Measurements from ENCODE around the gene MEIOSIN.

The MEIOSIN gene

GRCh38 chr19:45762870-45763631 lies 29.8 kb downstream of the MEIOSIN start:
- H3K36me3 ChIP-seq, result no peaks in the 10 kb centered on the region

GRCh38 chr19:45763691-45764294 lies 30.6 kb downstream of the MEIOSIN start:
- Histone ChIP-seq H3K4me3 (ENCODE audit: low read depth in 1 of 2, low read length in 1 of 2) (no peak overlapping the region), H3K27ac (no peak overlapping the region), H3K4me1 (ENCODE audit: control insufficient read depth in 1 of 2, insufficient read depth in 1 of 2, low read depth in 1 of 2, low read length in 1 of 2) (peaks cover 9 to 14% of the 10 kb centered on the region in 2 experiments), H3K36me3 (no peaks in the 10 kb centered on the region), H3K9me3 (no peaks in the 10 kb centered on the region), H3K27me3 (peaks cover 100% of the 10 kb centered on the region)
- TF ChIP-seq CTCF (IDR thresholded peaks at IDR 0.05), result no peak

More at GRCh38 chr19:45762870-45763631, 29.8 kb downstream of the MEIOSIN start:
- Histone ChIP-seq H3K27ac (no peak overlapping the region), H3K4me3 (ENCODE audit: low read depth in 1 of 2, low read length in 1 of 2) (no peak overlapping the region), H3K9me3 (no peaks in the 10 kb centered on the region), H3K27me3 (peaks cover 100% of the 10 kb centered on the region), H3K4me1 (ENCODE audit: control insufficient read depth in 1 of 2, insufficient read depth in 1 of 2, low read depth in 1 of 2, low read length in 1 of 2) (peaks cover 4 to 6% of the 10 kb centered on the region in 2 experiments)
- no peak for TF ChIP-seq CTCF (IDR thresholded peaks at IDR 0.05)

- Histone ChIP-seq H3K36me3 (no peaks in the 10 kb centered on the region), H3K27me3 (peaks cover 100% of the 10 kb centered on the region), H3K27ac (no peak overlapping the region), H3K4me3 (ENCODE audit: low read depth in 1 of 2, low read length in 1 of 2) (no peak overlapping the region), H3K9me3 (no peaks in the 10 kb centered on the region), H3K4me1 (ENCODE audit: control insufficient read depth in 1 of 2, insufficient read depth in 1 of 2, low read depth in 1 of 2, low read length in 1 of 2) (peaks cover 16 to 21% of the 10 kb centered on the region in 2 experiments)
- TF ChIP-seq CTCF (IDR thresholded peaks at IDR 0.05), result no peak
Observed at GRCh38 chr19:45764475-45764874, 31.2 kb downstream of the MEIOSIN start.

- Histone ChIP-seq H3K36me3 (no peaks in the 10 kb centered on the region), H3K4me1 (ENCODE audit: control insufficient read depth in 1 of 2, insufficient read depth in 1 of 2, low read depth in 1 of 2, low read length in 1 of 2) (peaks cover 23 to 27% of the 10 kb centered on the region in 2 experiments), H3K27ac (no peak overlapping the region), H3K27me3 (peaks cover 100% of the 10 kb centered on the region), H3K4me3 (ENCODE audit: low read depth in 1 of 2, low read length in 1 of 2) (no peak overlapping the region), H3K9me3 (no peaks in the 10 kb centered on the region)
- TF ChIP-seq CTCF (IDR thresholded peaks at IDR 0.05), result no peak
Observed at GRCh38 chr19:45764945-45765701, 31.9 kb downstream of the MEIOSIN start.

GRCh38 chr19:45765702-45766295 lies 32.6 kb downstream of the MEIOSIN start:
- peaks cover 29 to 34% of the 10 kb centered on the region in 2 experiments for H3K4me1 ChIP-seq (ENCODE audit: control insufficient read depth in 1 of 2, insufficient read depth in 1 of 2, low read depth in 1 of 2, low read length in 1 of 2)
- H3K27ac ChIP-seq, result no peak overlapping the region
- H3K36me3 ChIP-seq, result no peaks in the 10 kb centered on the region
- no peaks in the 10 kb centered on the region for H3K9me3 ChIP-seq
- H3K27me3 ChIP-seq, result peaks cover 100% of the 10 kb centered on the region
- H3K4me3 ChIP-seq (ENCODE audit: low read depth in 1 of 2, low read length in 1 of 2), result no peak overlapping the region
- TF ChIP-seq CTCF (IDR thresholded peaks at IDR 0.05), result no peak
